ENCODE data around the gene CTTN.

DNA sequence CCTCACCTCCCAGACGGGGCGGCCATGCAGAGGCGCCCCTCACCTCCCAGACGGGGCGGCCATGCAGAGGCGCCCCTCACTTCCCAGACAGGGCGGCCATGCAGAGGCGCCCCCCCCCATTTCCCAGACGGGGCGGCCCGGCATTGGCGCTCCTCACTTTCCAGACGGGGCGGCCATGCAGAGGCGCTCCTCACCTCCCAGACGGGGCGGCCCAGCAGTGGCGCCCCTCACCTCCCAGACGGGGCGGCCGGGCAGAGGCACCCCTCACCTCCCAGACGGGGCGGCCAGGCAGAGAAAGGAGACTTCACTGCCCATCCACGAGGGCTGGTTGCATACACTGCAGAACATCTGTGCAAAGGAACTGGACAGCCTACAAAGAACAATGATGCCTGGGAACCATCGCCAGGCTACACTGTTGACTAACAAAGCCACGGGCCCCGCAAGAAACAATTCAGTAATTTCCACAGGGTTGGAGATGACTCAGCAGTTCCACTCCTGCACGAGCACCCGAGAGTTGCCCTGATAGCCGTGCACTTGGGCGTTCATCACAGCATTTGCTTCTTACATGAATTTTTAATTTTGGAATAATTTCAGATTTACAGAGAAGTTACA, 58.7 kb downstream of the CTTN start:
- TF ChIP-seq, protein P1, sequence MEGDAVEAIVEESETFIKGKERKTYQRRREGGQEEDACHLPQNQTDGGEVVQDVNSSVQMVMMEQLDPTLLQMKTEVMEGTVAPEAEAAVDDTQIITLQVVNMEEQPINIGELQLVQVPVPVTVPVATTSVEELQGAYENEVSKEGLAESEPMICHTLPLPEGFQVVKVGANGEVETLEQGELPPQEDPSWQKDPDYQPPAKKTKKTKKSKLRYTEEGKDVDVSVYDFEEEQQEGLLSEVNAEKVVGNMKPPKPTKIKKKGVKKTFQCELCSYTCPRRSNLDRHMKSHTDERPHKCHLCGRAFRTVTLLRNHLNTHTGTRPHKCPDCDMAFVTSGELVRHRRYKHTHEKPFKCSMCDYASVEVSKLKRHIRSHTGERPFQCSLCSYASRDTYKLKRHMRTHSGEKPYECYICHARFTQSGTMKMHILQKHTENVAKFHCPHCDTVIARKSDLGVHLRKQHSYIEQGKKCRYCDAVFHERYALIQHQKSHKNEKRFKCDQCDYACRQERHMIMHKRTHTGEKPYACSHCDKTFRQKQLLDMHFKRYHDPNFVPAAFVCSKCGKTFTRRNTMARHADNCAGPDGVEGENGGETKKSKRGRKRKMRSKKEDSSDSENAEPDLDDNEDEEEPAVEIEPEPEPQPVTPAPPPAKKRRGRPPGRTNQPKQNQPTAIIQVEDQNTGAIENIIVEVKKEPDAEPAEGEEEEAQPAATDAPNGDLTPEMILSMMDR (IDR thresholded peaks at IDR 0.05): no peak
- no peak for TF ChIP-seq EP300 (IDR thresholded peaks at IDR 0.05)
